Measurements from ENCODE around the gene ZNF850. TPM values are rescaled to one million over a fixed set of nuclear protein-coding genes. Genes with fewer than 3 reads are reported as not detected.
A peak's percentile ranks its signal among the peaks of the same experiment; 100 is the strongest.

The ZNF850 gene
- total and polyA plus RNA-seq, 2 of the 13 experiments (the other 11 are each of a cell fraction or from before 2014, with no cell fraction given): 0.78 to 6.6 TPM

GRCh38 chr19:36687214-36688056, 85.2 kb downstream of the ZNF850 start, which contains the start of gene ZNF567 (continued):
- TF ChIP-seq ERF (CRISPR knock-in tag; IDR thresholded peaks at IDR 0.05) (peak; percentile 40; the same call in 1 of the 2 replicates), HMGXB4 (CRISPR knock-in tag; IDR thresholded peaks at IDR 0.05; ENCODE audit: borderline replicate concordance in 1 of 2, low read depth in 1 of 2) (peak; percentile 64 to 81; a peak in 3 of 4 replicates), ZBTB25 (CRISPR knock-in tag; IDR thresholded peaks at IDR 0.05) (0 out of 2 replicates have a peak, but pooled peaks have one; percentile 35), CAMTA2 (CRISPR knock-in tag; IDR thresholded peaks at IDR 0.05; ENCODE audit: borderline replicate concordance) (no peak), CHD2 (IDR thresholded peaks at IDR 0.05; ENCODE audit: low read depth, low read length) (0 out of 2 replicates have a peak, but pooled peaks have one; percentile 20), HDAC2 (CRISPR knock-in tag; IDR thresholded peaks at IDR 0.05) (peak; percentile 43), ZNF619 (CRISPR knock-in tag; IDR thresholded peaks at IDR 0.05) (peak; percentile 40; the same call in 1 of the 2 replicates), BHLHE40 (IDR thresholded peaks at IDR 0.05; ENCODE audit: low read length) (no peak), ZNF816 (CRISPR knock-in tag; IDR thresholded peaks at IDR 0.05; ENCODE audit: borderline replicate concordance) (no peak), CENPX (CRISPR knock-in tag; IDR thresholded peaks at IDR 0.05) (no peak), UBTF (CRISPR knock-in tag; IDR thresholded peaks at IDR 0.05) (peak; percentile 65), ELF4 (CRISPR knock-in tag; IDR thresholded peaks at IDR 0.05; ENCODE audit: borderline replicate concordance) (no peak), ZNF468 (CRISPR knock-in tag; IDR thresholded peaks at IDR 0.05) (no peak), ARNTL (CRISPR knock-in tag; IDR thresholded peaks at IDR 0.05) (no peak), RNF2 (conservative IDR thresholded peaks at IDR 0.05; ENCODE audit: low read depth) (0 out of 2 replicates have a peak, but pooled peaks have one; percentile 41), FOXC1 (CRISPR knock-in tag; IDR thresholded peaks at IDR 0.05; ENCODE audit: borderline replicate concordance) (peak; percentile 55; the same call in 1 of the 2 replicates), DBP (CRISPR knock-in tag; IDR thresholded peaks at IDR 0.05; ENCODE audit: not compliant biosample characterization) (no peak), SIN3A (IDR thresholded peaks at IDR 0.05; ENCODE audit: borderline replicate concordance, low read depth, low read length) (peak; percentile 75; the same call in 1 of the 2 replicates), RFX1 (IDR thresholded peaks at IDR 0.05) (no peak), FOXO4 (CRISPR knock-in tag; conservative IDR thresholded peaks at IDR 0.05) (no peak), TP53 (CRISPR knock-in tag; conservative IDR thresholded peaks at IDR 0.05) (peak; percentile 56; the same call in 1 of the 2 replicates), HMG20A (CRISPR knock-in tag; IDR thresholded peaks at IDR 0.05; ENCODE audit: borderline replicate concordance) (no peak)
